Endothelial cell of umbilical vein (primary cell): ENCODE data around the gene KRTAP10-2. TPM values are rescaled to one million over a fixed set of nuclear protein-coding genes. Genes with fewer than 3 reads are reported as not detected.
"Not testable (repeated sequence)": the region's sequence is repeated elsewhere in the genome, so short reads cannot be mapped to it uniquely, and the experiment has no call there.

Experiments
- BruUV-seq: library from RNA; stranded (reverse); fragments of 400-500 nt; replicated peaks from 2 replicates; lab custom pipeline; 2021; lab: Mats Ljungman, UMichigan
- CTCF ChIA-PET: fragments of 300-600, 350-600 bp; sonication (Branson Sonifier 250); formaldehyde crosslinking; loops from one replicate; lab custom pipeline; 2021; ENCODE audit warnings: antibody characterized with exemption, inconsistent platforms; lab: Charles Lee
- POLR2A ChIA-PET: fragments of 300-600, 350-600 bp; sonication (Branson Sonifier 250); formaldehyde crosslinking; loops from one replicate; lab custom pipeline; 2021; ENCODE audit warnings: antibody characterized with exemption, inconsistent platforms; lab: Charles Lee
- DNase-seq: peaks from one replicate; pipeline ENCODE4 v3.0.0-alpha.2; 2011; ENCODE audit warnings: low read depth, low spot score
- FAIRE-seq: peaks from 2 replicates; lab custom pipeline; 2011; peaks lifted over from hg19 to GRCh38; lab: Jason Lieb, UNC
- H2AFZ ChIP-seq: 2 replicates; pipeline ENCODE4 v1.6.0; 2012; ENCODE audit warnings: low read depth, low read length, control low read depth, inconsistent platforms
- H3K27ac ChIP-seq: 2 replicates; pipeline ENCODE4 v1.5.1; 2011; ENCODE audit warnings: low read depth, mild to moderate bottlenecking, control low read depth, low read length, moderate library complexity; ENCODE audit not compliant: insufficient read depth
- H3K27me3 ChIP-seq, 2 experiments: 2 replicates each; pipeline versions ENCODE4 v1.6.0 to v1.6.1; 2011; ENCODE audit warnings: low read length in 2 of 2, mixed read lengths in 1 of 2; ENCODE audit not compliant: control insufficient read depth in 2 of 2, insufficient read depth in 2 of 2
- H3K36me3 ChIP-seq, 2 experiments: 2 replicates in 1 of 2; 3 replicates in 1 of 2; pipeline ENCODE4 v1.5.1; 2011; ENCODE audit warnings: low read length in 2 of 2, mild to moderate bottlenecking in 1 of 2, moderate library complexity in 1 of 2; ENCODE audit not compliant: control insufficient read depth in 2 of 2, insufficient read depth in 2 of 2; ENCODE audit errors: extremely low read depth in 1 of 2
- H3K4me1 ChIP-seq: 3 replicates; pipeline ENCODE4 v1.5.1; 2011; ENCODE audit warnings: mild to moderate bottlenecking, low read length; ENCODE audit not compliant: control insufficient read depth, insufficient read depth; ENCODE audit errors: extremely low read depth
- H3K4me2 ChIP-seq: 2 replicates; pipeline ENCODE4 v1.6.1; 2011; ENCODE audit warnings: low read length, control low read depth, mixed read lengths; ENCODE audit not compliant: insufficient read depth
- H3K4me3 ChIP-seq, 3 experiments: fragments of 200-600 bp in 1 of 3; sonication (generic), shearing (Covaris generic) in 1 of 3; replicated peaks in 1 of 3; 2 replicates each; pipeline ENCODE4 v1.5.1; 2011 to 2016; ENCODE audit warnings: control low read depth in 3 of 3, low read length in 3 of 3, mild to moderate bottlenecking in 2 of 3, inconsistent platforms in 1 of 3, low read depth in 1 of 3, moderate library complexity in 1 of 3; ENCODE audit not compliant: insufficient read depth in 1 of 3
- H3K79me2 ChIP-seq: 2 replicates; pipeline ENCODE4 v1.6.0; 2012; ENCODE audit warnings: low read length, inconsistent platforms; ENCODE audit not compliant: control insufficient read depth, insufficient read depth
- H3K9ac ChIP-seq: replicated peaks from 2 replicates; pipeline ENCODE3; 2011; ENCODE audit warnings: low read length, control low read depth; ENCODE audit not compliant: insufficient read depth; ENCODE audit errors: extremely low read depth
- H3K9me1 ChIP-seq: replicated peaks from 3 replicates; pipeline ENCODE4 v1.6.0; 2011; ENCODE audit warnings: mild to moderate bottlenecking, low read length; ENCODE audit not compliant: control insufficient read depth, insufficient read depth; ENCODE audit errors: extremely low read depth
- H3K9me3 ChIP-seq: replicated peaks from 2 replicates; pipeline ENCODE4 v1.5.1; 2012; ENCODE audit warnings: low read length, inconsistent platforms; ENCODE audit not compliant: control insufficient read depth, insufficient read depth
- H4K20me1 ChIP-seq: replicated peaks from 2 replicates; pipeline ENCODE3; 2011; ENCODE audit warnings: mild to moderate bottlenecking, low read length; ENCODE audit not compliant: control insufficient read depth, insufficient read depth; ENCODE audit errors: extremely low read depth
- CTCF ChIP-seq, 2 donors: IDR thresholded peaks; 1 replicate in 1 of 2; 2 replicates in 1 of 2; pipeline ENCODE4 v1.5.1; 2011; ENCODE audit warnings: low read length in 2 of 2, mild to moderate bottlenecking in 2 of 2, moderate library complexity in 2 of 2, control low read depth in 1 of 2, inconsistent platforms in 1 of 2, low read depth in 1 of 2; ENCODE audit not compliant: insufficient read depth in 1 of 2; ENCODE audit errors: extremely low read depth in 1 of 2
- EZH2 ChIP-seq: IDR thresholded peaks from 2 replicates; pipeline ENCODE4 v1.6.1; 2012; ENCODE audit warnings: borderline replicate concordance, low read depth, mild to moderate bottlenecking, moderate library complexity, low read length, inconsistent platforms; ENCODE audit not compliant: severe bottlenecking
- FOS ChIP-seq: IDR thresholded peaks from 2 replicates; pipeline ENCODE4 v1.6.1; 2011; ENCODE audit warnings: mild to moderate bottlenecking, low read length, moderate library complexity, borderline replicate concordance; ENCODE audit not compliant: insufficient read depth
- GATA2 ChIP-seq: IDR thresholded peaks from 2 replicates; pipeline ENCODE4 v1.7.0; 2011; ENCODE audit warnings: low read depth, mild to moderate bottlenecking, moderate library complexity, mixed read lengths, low read length; ENCODE audit not compliant: insufficient read length, insufficient read depth
- JUN ChIP-seq: IDR thresholded peaks from 2 replicates; pipeline ENCODE4 v1.6.1; 2011; ENCODE audit warnings: borderline replicate concordance, low read depth; ENCODE audit not compliant: insufficient read length, insufficient read depth
- MAX ChIP-seq: IDR thresholded peaks from 2 replicates; pipeline ENCODE4 v1.6.1; 2011; ENCODE audit not compliant: insufficient read depth, insufficient read length
- MYC ChIP-seq: IDR thresholded peaks from one replicate; pipeline ENCODE4 v1.6.1; 2011; ENCODE audit warnings: mild to moderate bottlenecking, low read depth, low read length
- POLR2A ChIP-seq: IDR thresholded peaks from 2 replicates; pipeline ENCODE4 v1.6.1; 2012; ENCODE audit warnings: low read depth, mild to moderate bottlenecking, control low read depth, low read length
- POLR2AphosphoS5 ChIP-seq: IDR thresholded peaks from 2 replicates; pipeline ENCODE4 v1.6.1; 2012; ENCODE audit warnings: low read depth, mild to moderate bottlenecking, control low read depth, low read length, moderate library complexity; ENCODE audit not compliant: insufficient read depth
- dilution Hi-C: fragments of 300-500 bp; cut with MboI; formaldehyde crosslinking; loops from one replicate; pipeline ENCODE4 v1.15.0; 2019; ENCODE audit warnings: low sequenced_read_pairs; ENCODE audit not compliant: extremely low pct_ligation_motif_present
- intact Hi-C: fragments of 100-400 bp; cut with micrococcal nuclease; formaldehyde crosslinking; loops from one replicate; pipeline ENCODE4 v1.10.0; 2022
- polyA plus RNA-seq, 4 experiments: library from polyadenylated mRNA; depleted of rRNA in 3 of 4; stranded (reverse) in 3 of 4; unstranded in 1 of 4; fragments of >200 nt; gene quantifications; 2 replicates each; pipeline versions ENCODE4 v1.2.1 to v1.2.3, GENCODE V29; 2011 to 2012; ENCODE audit warnings: missing spikeins in 1 of 4
- total RNA-seq: library from RNA; stranded (reverse); gene quantifications from 2 replicates; pipeline ENCODE4 v1.2.3, GENCODE V29; 2021

The KRTAP10-2 gene
- total and polyA plus RNA-seq, 2 donors (not counting 3 experiments of a cell fraction or from before 2014, with no cell fraction given): not detected

- FAIRE-seq: no peak
- no peak overlapping the region for H3K9ac ChIP-seq
- intact Hi-C loops (no loop called here), dilution Hi-C loops (no loop called here)
- no peak overlapping the region for H3K4me3 ChIP-seq
- no peaks in the 10 kb centered on the region for H3K79me2 ChIP-seq
- H3K27ac ChIP-seq: no peak overlapping the region
- no peaks in the 10 kb centered on the region for H3K36me3 ChIP-seq
- no peak for DNase-seq
- H3K9me1 ChIP-seq: no peaks in the 10 kb centered on the region
- ChIA-PET POLR2A (no interaction called here), CTCF (no interaction called here)
- no peak overlapping the region for H3K4me2 ChIP-seq
- TF ChIP-seq POLR2A (no peak), JUN (no peak), EZH2 (no peak), CTCF (IDR thresholded peaks at IDR 0.05; ENCODE audit: extremely low read depth in 1 of 2, insufficient read depth in 1 of 2, low read depth in 1 of 2, low read length in 2 of 2) (no peak), MAX (no peak), MYC (no peak), FOS (no peak), POLR2AphosphoS5 (no peak), GATA2 (no peak)
- peaks cover 3 to 12% of the 10 kb centered on the region in 2 experiments for H3K27me3 ChIP-seq
- H4K20me1 ChIP-seq: no peaks in the 10 kb centered on the region
- BruUV-seq: no TSS peak
- no peaks in the 10 kb centered on the region for H3K4me1 ChIP-seq
- no peak overlapping the region for H2AFZ ChIP-seq
- no peaks in the 10 kb centered on the region for H3K9me3 ChIP-seq
Observed at GRCh38 chr21:44550807-44551206, 498 bp downstream of the KRTAP10-2 start.

GRCh38 chr21:44550285-44550684 lies 1.0 kb downstream of the KRTAP10-2 start:
- H4K20me1 ChIP-seq, dilution Hi-C loops, DNase-seq, CTCF ChIA-PET, H3K4me1 ChIP-seq, H2AFZ ChIP-seq, FAIRE-seq, H3K9ac ChIP-seq, H3K9me3 ChIP-seq, intact Hi-C loops, H3K4me2 ChIP-seq, H3K36me3 ChIP-seq, H3K4me3 ChIP-seq, H3K27ac ChIP-seq, POLR2A ChIA-PET, H3K9me1 ChIP-seq, BruUV-seq, H3K79me2 ChIP-seq: not testable (repeated sequence)
- peaks cover 3 to 12% of the 10 kb centered on the region in 2 experiments for H3K27me3 ChIP-seq
